ENCODE measurements around the gene GULP1. TPM values are rescaled to one million over a fixed set of nuclear protein-coding genes. Genes with fewer than 3 reads are reported as not detected.

Gene GULP1
- polyA plus RNA-seq, 1 donor from 2014 or later = 10.2 TPM

DNA sequence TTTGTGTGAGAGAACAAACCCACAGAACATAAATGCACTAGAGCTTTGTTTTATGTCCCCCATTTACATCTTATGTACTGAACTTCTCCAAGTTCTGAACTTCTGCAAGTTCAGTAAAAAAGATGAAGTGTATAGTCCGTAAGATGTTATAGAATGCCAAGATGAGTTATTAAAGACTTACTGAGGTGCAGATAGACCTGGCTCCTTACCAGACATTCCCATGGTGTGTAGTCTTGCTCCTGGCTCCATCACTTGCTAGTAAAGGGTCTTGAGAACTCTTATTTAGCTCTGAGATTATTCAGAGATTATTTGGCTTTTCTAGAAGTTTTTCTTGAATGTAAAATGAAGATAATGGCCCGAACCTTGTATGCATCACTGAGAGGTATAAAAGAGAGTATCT lies 16.8 kb downstream of the GULP1 start:
- Histone ChIP-seq H3K4me2 (ENCODE audit: low read length) (no peak overlapping the region), H3K36me3 (ENCODE audit: insufficient read depth, low read length) (no peaks in the 10 kb centered on the region), H3K9me2 (ENCODE audit: insufficient read depth, low read length) (no peaks in the 10 kb centered on the region), H3K27ac (ENCODE audit: low read length) (no peak overlapping the region), H3K27me3 (ENCODE audit: insufficient read depth, low read depth, low read length) (no peaks in the 10 kb centered on the region), H3K9me3 (ENCODE audit: low read length) (no peaks in the 10 kb centered on the region), H3F3A (ENCODE audit: insufficient read depth, low read length, poor library complexity, severe bottlenecking) (no peaks in the 10 kb centered on the region), H2AFZ (ENCODE audit: low read depth, low read length) (no peak overlapping the region), H4K20me1 (ENCODE audit: insufficient read depth) (no peaks in the 10 kb centered on the region), H3K4me3 (ENCODE audit: low read length) (no peak overlapping the region), H3K79me2 (replicated peaks; ENCODE audit: insufficient read depth, low read length) (no peaks in the 10 kb centered on the region), H3K9ac (ENCODE audit: low read length) (no peak overlapping the region)
- TF ChIP-seq EZH2 (IDR thresholded peaks at IDR 0.05; ENCODE audit: borderline replicate concordance, insufficient read depth, low read length, poor library complexity, severe bottlenecking) (no peak), SMC3 (conservative IDR thresholded peaks at IDR 0.05; ENCODE audit: poor library complexity) (no peak), MXI1 (conservative IDR thresholded peaks at IDR 0.05; ENCODE audit: poor library complexity, severe bottlenecking) (no peak), EP300 (conservative IDR thresholded peaks at IDR 0.05; ENCODE audit: poor library complexity, severe bottlenecking) (no peak), TAF1 (IDR thresholded peaks at IDR 0.05; ENCODE audit: low read depth) (no peak), REST (IDR thresholded peaks at IDR 0.05; ENCODE audit: borderline replicate concordance) (no peak)

DNA sequence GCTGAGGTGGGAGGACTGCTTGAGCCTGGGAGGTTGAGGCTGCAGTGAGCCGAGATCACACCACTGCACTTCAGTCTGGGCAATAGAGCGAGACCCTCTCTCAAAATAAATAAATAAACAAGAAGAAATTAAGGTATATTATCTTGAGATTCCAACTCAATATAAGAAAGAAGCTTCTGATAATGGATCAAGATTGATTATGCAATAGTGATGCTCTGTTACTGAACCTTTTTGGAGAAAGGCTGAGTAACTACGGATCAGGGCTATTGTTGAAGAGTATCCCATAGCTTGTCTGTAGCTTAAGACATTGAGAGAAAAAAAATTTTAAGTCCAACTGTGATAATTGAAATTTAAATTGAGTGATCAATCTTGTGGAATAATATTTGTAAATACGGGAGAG lies 17.7 kb downstream of the GULP1 start:
- H3K9me2 ChIP-seq (ENCODE audit: insufficient read depth, low read length) = no peaks in the 10 kb centered on the region
- no peaks in the 10 kb centered on the region for H3K9me3 ChIP-seq (ENCODE audit: low read length)
- no peak overlapping the region for H2AFZ ChIP-seq (ENCODE audit: low read depth, low read length)
- no peaks in the 10 kb centered on the region for H4K20me1 ChIP-seq (ENCODE audit: insufficient read depth)
- no peak overlapping the region for H3K27ac ChIP-seq (ENCODE audit: low read length)
- H3K9ac ChIP-seq (ENCODE audit: low read length) = no peak overlapping the region
- H3K4me3 ChIP-seq (ENCODE audit: low read length) = no peak overlapping the region
- H3K4me2 ChIP-seq (ENCODE audit: low read length) = no peak overlapping the region
- H3K36me3 ChIP-seq (ENCODE audit: insufficient read depth, low read length) = no peaks in the 10 kb centered on the region
- TF ChIP-seq EP300 (conservative IDR thresholded peaks at IDR 0.05; ENCODE audit: poor library complexity, severe bottlenecking) (no peak), EZH2 (IDR thresholded peaks at IDR 0.05; ENCODE audit: borderline replicate concordance, insufficient read depth, low read length, poor library complexity, severe bottlenecking) (no peak), POLR2AphosphoS5 (IDR thresholded peaks at IDR 0.05) (no peak), RAD21 (conservative IDR thresholded peaks at IDR 0.05) (no peak), CTCF (IDR thresholded peaks at IDR 0.05; ENCODE audit: poor library complexity, severe bottlenecking) (no peak), SMC3 (conservative IDR thresholded peaks at IDR 0.05; ENCODE audit: poor library complexity) (no peak), TAF1 (IDR thresholded peaks at IDR 0.05; ENCODE audit: low read depth) (no peak), MXI1 (conservative IDR thresholded peaks at IDR 0.05; ENCODE audit: poor library complexity, severe bottlenecking) (no peak), REST (IDR thresholded peaks at IDR 0.05; ENCODE audit: borderline replicate concordance) (no peak)
- peaks cover 7% of the 10 kb centered on the region for H3K79me2 ChIP-seq (replicated peaks; ENCODE audit: insufficient read depth, low read length)
- no peaks in the 10 kb centered on the region for H3K27me3 ChIP-seq (ENCODE audit: insufficient read depth, low read depth, low read length)
- no peaks in the 10 kb centered on the region for H3F3A ChIP-seq (ENCODE audit: insufficient read depth, low read length, poor library complexity, severe bottlenecking)

All from neural cell (in vitro differentiated cells).